HCT116 (cell line): ENCODE data around the gene EFCAB8. TPM values are rescaled to one million over a fixed set of nuclear protein-coding genes. Genes with fewer than 3 reads are reported as not detected.

ENCODE experiments used
- ATAC-seq: fragments of 200-7000 bp; cut with Tn5 transposase; 2 replicates; pipeline ENCODE4 v1.9.1; 2020; ENCODE audit warnings: mild to moderate bottlenecking, moderate library complexity
- BruUV-seq: library from RNA; stranded (reverse); fragments of 400-500 nt; replicated peaks from 2 replicates; lab custom pipeline; 2021; lab: Mats Ljungman, UMichigan
- CTCF ChIA-PET: fragments of 300-600 bp; sonication (Branson Sonifier 250); formaldehyde crosslinking; loops from one replicate; lab custom pipeline; 2021; ENCODE audit warnings: antibody characterized with exemption; lab: Charles Lee
- POLR2A ChIA-PET: fragments of 300-600, 350-600 bp; sonication (Branson Sonifier 250); formaldehyde crosslinking; loops from one replicate; lab custom pipeline; 2021; ENCODE audit warnings: antibody characterized with exemption; lab: Charles Lee
- RAD21 ChIA-PET, 2 experiments: fragments of 300-600 bp; sonication (Branson Sonifier 250); formaldehyde crosslinking; loops; one replicate each; lab custom pipeline; 2023; ENCODE audit warnings: low total read pairs in 2 of 2; ENCODE audit not compliant: uncharacterized antibody in 2 of 2, unreplicated experiment in 2 of 2, low non-redundant PET in 1 of 2; lab: Charles Lee
- DNase-seq: peaks from one replicate; pipeline ENCODE4 v3.0.0-alpha.2; 2010; ENCODE audit warnings: low read depth, low spot score
- H2AFZ ChIP-seq: fragments of 200-600 bp; shearing (Covaris generic), sonication (generic); 2 replicates; pipeline ENCODE4 v1.6.1; 2017; ENCODE audit warnings: low read depth, mixed run types, mixed read lengths, antibody characterized with exemption, low read length; ENCODE audit not compliant: poor library complexity, severe bottlenecking
- H3K27ac ChIP-seq: 2 replicates; pipeline ENCODE4 v1.5.1; 2012; ENCODE audit warnings: low read depth, low read length
- H3K27me3 ChIP-seq: fragments of 200-600 bp; sonication (generic); 2 replicates; pipeline ENCODE4 v1.6.1; 2016; ENCODE audit warnings: mixed run types, low read length, mixed read lengths; ENCODE audit not compliant: insufficient read depth
- H3K36me3 ChIP-seq, 2 experiments: fragments of 200-500 bp in 1 of 2; fragments of 200-600 bp in 1 of 2; sonication (Bioruptor generic) in 1 of 2; sonication (generic) in 1 of 2; 2 replicates each; pipeline versions ENCODE4 v1.5.1 to v1.6.1; 2014 to 2016; ENCODE audit warnings: low read length in 2 of 2, inconsistent platforms in 1 of 2, mixed read lengths in 1 of 2, mixed run types in 1 of 2; ENCODE audit not compliant: insufficient read depth in 2 of 2, control insufficient read depth in 1 of 2
- H3K4me1 ChIP-seq, 2 experiments: fragments of 200-600 bp in 1 of 2; sonication (generic) in 1 of 2; 2 replicates each; pipeline versions ENCODE4 v1.5.1 to v1.6.1; 2012 to 2017; ENCODE audit warnings: low read length in 2 of 2, inconsistent platforms in 1 of 2, mild to moderate bottlenecking in 1 of 2, mixed read lengths in 1 of 2, mixed run types in 1 of 2, moderate library complexity in 1 of 2; ENCODE audit not compliant: insufficient read depth in 2 of 2, control insufficient read depth in 1 of 2
- H3K4me2 ChIP-seq: fragments of 200-600 bp; sonication (generic); 2 replicates; pipeline ENCODE4 v1.6.1; 2017; ENCODE audit warnings: mixed run types, low read length, mixed read lengths
- H3K4me3 ChIP-seq, 2 experiments: fragments of 200-600 bp in 1 of 2; sonication (generic) in 1 of 2; replicated peaks in 1 of 2; 2 replicates each; pipeline ENCODE4 v1.5.1; 2011 to 2016; ENCODE audit warnings: low read length in 2 of 2, control low read depth in 1 of 2, low read depth in 1 of 2, mild to moderate bottlenecking in 1 of 2, mixed read lengths in 1 of 2, mixed run types in 1 of 2
- H3K79me2 ChIP-seq: fragments of 200-600 bp; sonication (generic); 2 replicates; pipeline ENCODE4 v1.6.1; 2017; ENCODE audit warnings: mild to moderate bottlenecking, mixed run types, low read length, moderate library complexity, mixed read lengths; ENCODE audit not compliant: insufficient read depth
- H3K9ac ChIP-seq: fragments of 200-600 bp; sonication (generic); 2 replicates; pipeline ENCODE4 v1.6.1; 2016; ENCODE audit warnings: low read length, mixed read lengths
- H3K9me2 ChIP-seq: fragments of 200-600 bp; sonication (generic), shearing (Covaris generic); 2 replicates; pipeline ENCODE4 v1.6.1; 2017; ENCODE audit warnings: mixed run types, mild to moderate bottlenecking, moderate library complexity; ENCODE audit not compliant: insufficient read depth
- H3K9me3 ChIP-seq, 2 experiments: fragments of 200-500 bp in 1 of 2; fragments of 200-600 bp in 1 of 2; sonication (Bioruptor generic) in 1 of 2; sonication (generic) in 1 of 2; 2 replicates each; pipeline ENCODE4 v1.6.1; 2014 to 2017; ENCODE audit warnings: low read length in 2 of 2, mixed read lengths in 2 of 2, inconsistent platforms in 1 of 2, low read depth in 1 of 2, mild to moderate bottlenecking in 1 of 2, mixed run types in 1 of 2, moderate library complexity in 1 of 2; ENCODE audit not compliant: control insufficient read depth in 1 of 2, insufficient read depth in 1 of 2
- H4K20me1 ChIP-seq: fragments of 200-600 bp; sonication (generic), shearing (Covaris generic); 2 replicates; pipeline ENCODE4 v1.6.1; 2017; ENCODE audit warnings: mixed run types, mild to moderate bottlenecking, moderate library complexity; ENCODE audit not compliant: insufficient read depth
- CEBPB ChIP-seq: IDR thresholded peaks from 2 replicates; pipeline ENCODE4 v1.6.1; 2012; ENCODE audit warnings: low read depth
- CTCF ChIP-seq, 3 experiments: fragments of 200-600 bp in 1 of 3; sonication (generic) in 1 of 3; IDR thresholded peaks in 2 of 3; conservative IDR thresholded peaks in 1 of 3; 2 replicates each; pipeline ENCODE4 v1.5.1; 2012 to 2017; ENCODE audit warnings: low read depth in 2 of 3, low read length in 2 of 3, antibody characterized with exemption in 1 of 3, borderline replicate concordance in 1 of 3, control low read depth in 1 of 3, mild to moderate bottlenecking in 1 of 3, mixed read lengths in 1 of 3, mixed run types in 1 of 3, moderate library complexity in 1 of 3; ENCODE audit not compliant: insufficient read depth in 1 of 3
- EGR1 ChIP-seq: IDR thresholded peaks from 2 replicates; pipeline ENCODE4 v1.6.1; 2012; ENCODE audit warnings: low read depth
- EZH2 ChIP-seq: fragments of 200-600 bp; sonication (generic); IDR thresholded peaks from 2 replicates; pipeline ENCODE4 v1.6.1; 2017; ENCODE audit warnings: antibody characterized with exemption, mixed run types
- EZH2phosphoT487 ChIP-seq: fragments of 200-600 bp; IDR thresholded peaks from 2 replicates; pipeline ENCODE4 v1.6.1; 2018; ENCODE audit warnings: antibody characterized with exemption, borderline replicate concordance
- FOSL1 ChIP-seq: IDR thresholded peaks from 2 replicates; pipeline ENCODE4 v1.6.1; 2012; ENCODE audit warnings: low read depth
- JUND ChIP-seq: IDR thresholded peaks from 2 replicates; pipeline ENCODE4 v1.6.1; 2012
- MAX ChIP-seq: IDR thresholded peaks from 2 replicates; pipeline ENCODE4 v1.6.1; 2012
- POLR2AphosphoS5 ChIP-seq: IDR thresholded peaks from 2 replicates; pipeline ENCODE4 v1.6.1; 2011; ENCODE audit warnings: mild to moderate bottlenecking, low read depth, low read length, moderate library complexity
- REST ChIP-seq: IDR thresholded peaks from 2 replicates; pipeline ENCODE4 v1.6.1; 2012; ENCODE audit warnings: low read depth
- SIN3A ChIP-seq: IDR thresholded peaks from 2 replicates; pipeline ENCODE4 v1.6.1; 2012; ENCODE audit warnings: low read depth
- SP1 ChIP-seq: IDR thresholded peaks from 2 replicates; pipeline ENCODE4 v1.6.1; 2012; ENCODE audit warnings: low read depth
- SRF ChIP-seq: IDR thresholded peaks from 2 replicates; pipeline ENCODE4 v1.6.1; 2012; ENCODE audit warnings: low read depth
- TCF7L2 ChIP-seq: IDR thresholded peaks from 2 replicates; pipeline ENCODE4 v1.7.0; 2011; ENCODE audit warnings: borderline replicate concordance, inconsistent platforms; ENCODE audit not compliant: insufficient read depth, insufficient read length; ENCODE audit errors: extremely low read depth
- YY1 ChIP-seq: IDR thresholded peaks from 2 replicates; pipeline ENCODE4 v1.6.1; 2011; ENCODE audit warnings: low read length, low read depth, moderate library complexity, mild to moderate bottlenecking; ENCODE audit not compliant: insufficient replicate concordance; ENCODE audit errors: extremely low read depth
- ZBTB33 ChIP-seq: IDR thresholded peaks from 2 replicates; pipeline ENCODE4 v1.6.1; 2011; ENCODE audit warnings: mild to moderate bottlenecking, low read length, moderate library complexity; ENCODE audit not compliant: insufficient replicate concordance; ENCODE audit errors: extremely low read depth
- ZFX ChIP-seq: fragments of 450-650 bp; IDR thresholded peaks from 2 replicates; pipeline ENCODE4 v1.6.1; 2017
- ZNF274 ChIP-seq: fragments of 200-500 bp; sonication (Bioruptor generic); IDR thresholded peaks from 2 replicates; pipeline ENCODE4 v1.6.1; 2014; ENCODE audit warnings: mild to moderate bottlenecking, low read depth, low read length, inconsistent platforms
- intact Hi-C: fragments of 100-400 bp; cut with micrococcal nuclease; formaldehyde crosslinking; loops from 2 replicates; pipeline ENCODE4 v1.10.0; 2022
- total RNA-seq: library from RNA; stranded (reverse); gene quantifications from one replicate; pipeline ENCODE4 v1.2.1, GENCODE V29; 2021; ENCODE audit not compliant: unreplicated experiment

Gene EFCAB8
- total RNA-seq, 1 experiment from 2014 or later: 0.42 TPM

GRCh38 chr20:32920530-32921298 is 62.0 kb downstream of the EFCAB8 start:
- Histone ChIP-seq H3K4me1 (no peaks in the 10 kb centered on the region), H3K9me3 (peaks cover 2 to 4% of the 10 kb centered on the region in 2 experiments; a peak in 2 of 4 replicates), H3K27me3 (no peaks in the 10 kb centered on the region), H3K9me2 (no peaks in the 10 kb centered on the region), H3K4me3 (no peak overlapping the region), H4K20me1 (no peaks in the 10 kb centered on the region), H3K9ac (no peak overlapping the region), H2AFZ (no peak overlapping the region), H3K36me3 (no peaks in the 10 kb centered on the region)
- POLR2A ChIA-PET: no interaction called here
- DNase-seq: no peak
- intact Hi-C loops: no loop called here
- TF ChIP-seq ZNF274: no peak
- TF ChIP-seq EZH2phosphoT487: no peak
- no peak for TF ChIP-seq TCF7L2
- TF ChIP-seq SP1: no peak
- no peak for TF ChIP-seq SIN3A
- TF ChIP-seq EZH2: no peak
- no peak for TF ChIP-seq CTCF (IDR thresholded peaks at IDR 0.05 in 2 of 3, conservative IDR thresholded peaks at IDR 0.05 in 1 of 3; ENCODE audit: borderline replicate concordance in 1 of 3, insufficient read depth in 1 of 3, low read depth in 2 of 3, low read length in 2 of 3)
- TF ChIP-seq ZFX: no peak
- TF ChIP-seq ZBTB33: no peak
- no peak for TF ChIP-seq REST
- no peak for TF ChIP-seq SRF
- no peak for TF ChIP-seq YY1
- no peak for TF ChIP-seq CEBPB
- no peak for TF ChIP-seq POLR2AphosphoS5
- no peak for TF ChIP-seq FOSL1
- no peak for TF ChIP-seq JUND
- no peak for TF ChIP-seq EGR1
- TF ChIP-seq MAX: no peak
- TF ChIP-seq, all 23 proteins: peak for 0
- ATAC-seq: no peak
- no TSS peak for BruUV-seq
- Histone ChIP-seq H3K4me2 (no peak overlapping the region), H3K79me2 (no peaks in the 10 kb centered on the region), H3K27ac (no peak overlapping the region)
- CTCF ChIA-PET: no interaction called here
- RAD21 ChIA-PET: no interaction called here
